Neuron (in vitro differentiated cells): Measurements from ENCODE around the gene VSX1.

Source experiments
- H2AFZ ChIP-seq: one replicate; pipeline ENCODE4 v1.6.1; 2013; ENCODE audit warnings: low read depth, mild to moderate bottlenecking, inconsistent platforms, low read length, moderate library complexity
- H3K27me3 ChIP-seq: one replicate; pipeline ENCODE4 v1.6.1; 2013; ENCODE audit warnings: low read length; ENCODE audit not compliant: insufficient read depth
- H3K36me3 ChIP-seq: one replicate; pipeline ENCODE4 v1.6.1; 2013; ENCODE audit warnings: low read length; ENCODE audit not compliant: insufficient read depth
- H3K4me1 ChIP-seq: one replicate; pipeline ENCODE4 v1.6.1; 2013; ENCODE audit warnings: low read length; ENCODE audit not compliant: insufficient read depth
- H3K4me3 ChIP-seq: 2 replicates; pipeline ENCODE4 v1.5.1; 2013; ENCODE audit warnings: mild to moderate bottlenecking, low read length, moderate library complexity
- H3K9me3 ChIP-seq: one replicate; pipeline ENCODE4 v1.6.1; 2013; ENCODE audit warnings: low read length

Gene VSX1

DNA sequence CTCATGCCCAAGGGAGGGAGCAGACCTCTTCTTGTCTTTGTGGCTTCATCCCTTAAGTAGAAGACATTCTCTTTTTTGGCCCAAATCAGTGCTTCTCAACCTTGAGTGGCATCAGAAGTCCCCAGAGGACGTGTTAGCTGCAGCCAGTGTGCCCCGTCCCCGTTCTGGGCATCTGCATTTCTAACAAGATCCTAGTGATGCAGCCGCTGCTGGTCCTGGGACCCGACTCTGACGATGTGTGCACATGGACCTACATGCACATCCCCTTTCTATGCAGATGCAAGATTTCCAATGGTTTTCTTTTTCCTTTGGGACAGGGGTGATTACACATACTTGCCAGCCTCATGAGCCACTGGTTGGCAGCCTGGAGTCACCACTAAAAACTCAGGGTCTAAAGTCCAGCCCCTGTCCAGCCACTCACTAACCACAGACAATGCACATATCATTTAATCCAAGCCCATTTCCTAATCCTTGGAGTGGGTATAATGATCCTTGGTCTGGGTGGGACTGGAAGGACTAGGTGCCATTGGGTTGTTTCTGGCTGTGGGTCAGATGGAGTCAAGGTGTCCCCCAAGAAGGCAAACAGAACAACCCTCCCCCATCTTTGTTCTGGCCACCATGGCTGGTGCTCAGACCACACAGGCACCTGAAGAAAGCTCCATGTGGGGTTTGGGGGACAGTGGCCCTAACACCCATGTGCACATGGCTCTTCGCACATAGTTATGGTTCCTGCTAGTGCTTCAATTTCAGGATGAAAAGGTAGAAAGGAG is 30.4 kb downstream of the VSX1 start:
- peaks cover 2% of the 10 kb centered on the region for H3K9me3 ChIP-seq
- no peak overlapping the region for H2AFZ ChIP-seq
- H3K4me1 ChIP-seq, result peaks cover 13% of the 10 kb centered on the region
- peaks cover 41% of the 10 kb centered on the region for H3K27me3 ChIP-seq
- H3K4me3 ChIP-seq, result no peak overlapping the region
- H3K36me3 ChIP-seq, result no peaks in the 10 kb centered on the region

DNA sequence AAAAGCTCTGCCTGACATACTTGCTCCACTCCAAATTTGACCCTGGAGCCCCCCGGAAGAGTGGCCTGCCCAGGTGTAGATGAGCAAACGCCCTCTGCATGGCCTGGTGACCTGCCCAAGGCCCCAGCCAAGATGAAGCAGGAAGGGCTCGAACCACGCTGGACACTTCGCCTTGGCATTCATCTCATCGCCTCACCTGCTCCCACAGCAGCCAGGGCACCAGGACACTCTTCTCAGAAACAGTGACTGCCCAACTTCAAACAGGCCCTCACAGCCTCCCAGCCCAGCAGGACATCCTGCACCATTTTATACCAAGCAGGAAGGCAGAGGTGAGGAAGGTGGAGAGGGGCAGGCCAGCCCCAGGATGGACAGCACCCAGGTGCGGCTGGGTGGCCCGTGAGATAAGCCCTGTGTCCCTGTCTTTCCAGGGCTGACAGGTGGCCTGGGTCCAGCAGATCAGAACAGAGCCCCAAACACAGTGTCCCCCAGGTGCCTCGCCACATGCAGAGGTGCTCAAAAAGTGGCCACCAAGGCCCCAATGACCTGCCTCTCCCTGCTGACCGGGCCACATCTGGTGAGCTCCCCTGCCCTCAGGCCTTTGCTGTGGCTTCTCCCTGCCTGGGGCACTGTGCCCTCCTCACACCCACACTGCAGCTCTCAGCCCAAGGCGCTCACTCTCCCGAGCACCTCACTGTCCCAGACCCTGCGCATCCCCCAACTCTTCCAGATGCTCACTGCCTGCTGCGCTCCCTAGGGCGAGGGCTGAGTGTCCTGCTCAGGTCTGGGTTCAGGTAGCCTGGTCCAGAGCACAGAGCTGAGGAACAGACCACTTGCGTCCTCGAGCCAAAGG is 31.2 kb downstream of the VSX1 start:
- no peaks in the 10 kb centered on the region for H3K36me3 ChIP-seq
- peaks cover 13% of the 10 kb centered on the region for H3K4me1 ChIP-seq
- H3K9me3 ChIP-seq, result peaks cover 2% of the 10 kb centered on the region
- H2AFZ ChIP-seq, result no peak overlapping the region
- H3K27me3 ChIP-seq, result peaks cover 36% of the 10 kb centered on the region
- H3K4me3 ChIP-seq, result no peak overlapping the region

DNA sequence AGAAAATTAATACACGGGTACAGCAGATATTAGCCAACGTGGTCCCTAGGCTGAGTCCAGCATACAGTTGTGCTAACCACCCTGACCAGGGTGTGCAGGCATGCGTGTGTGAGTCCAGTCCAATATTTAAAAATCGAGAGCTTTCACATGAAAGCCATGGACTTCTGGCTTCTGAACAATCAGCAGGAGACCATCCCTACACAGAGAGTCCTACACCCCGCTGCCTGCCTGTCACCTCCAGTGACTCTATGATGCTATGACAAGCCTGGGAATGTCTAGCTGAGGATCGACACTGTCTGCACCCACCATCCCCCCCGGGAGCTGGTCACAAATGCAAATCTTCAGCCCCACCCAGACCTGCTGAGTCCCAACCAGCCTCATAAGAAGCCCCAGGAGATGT is 31.9 kb downstream of the VSX1 start:
- Histone ChIP-seq H3K4me1 (peaks cover 13% of the 10 kb centered on the region), H3K36me3 (no peaks in the 10 kb centered on the region), H3K9me3 (peaks cover 2% of the 10 kb centered on the region), H3K4me3 (no peak overlapping the region), H3K27me3 (peaks cover 37% of the 10 kb centered on the region), H2AFZ (no peak overlapping the region)

DNA sequence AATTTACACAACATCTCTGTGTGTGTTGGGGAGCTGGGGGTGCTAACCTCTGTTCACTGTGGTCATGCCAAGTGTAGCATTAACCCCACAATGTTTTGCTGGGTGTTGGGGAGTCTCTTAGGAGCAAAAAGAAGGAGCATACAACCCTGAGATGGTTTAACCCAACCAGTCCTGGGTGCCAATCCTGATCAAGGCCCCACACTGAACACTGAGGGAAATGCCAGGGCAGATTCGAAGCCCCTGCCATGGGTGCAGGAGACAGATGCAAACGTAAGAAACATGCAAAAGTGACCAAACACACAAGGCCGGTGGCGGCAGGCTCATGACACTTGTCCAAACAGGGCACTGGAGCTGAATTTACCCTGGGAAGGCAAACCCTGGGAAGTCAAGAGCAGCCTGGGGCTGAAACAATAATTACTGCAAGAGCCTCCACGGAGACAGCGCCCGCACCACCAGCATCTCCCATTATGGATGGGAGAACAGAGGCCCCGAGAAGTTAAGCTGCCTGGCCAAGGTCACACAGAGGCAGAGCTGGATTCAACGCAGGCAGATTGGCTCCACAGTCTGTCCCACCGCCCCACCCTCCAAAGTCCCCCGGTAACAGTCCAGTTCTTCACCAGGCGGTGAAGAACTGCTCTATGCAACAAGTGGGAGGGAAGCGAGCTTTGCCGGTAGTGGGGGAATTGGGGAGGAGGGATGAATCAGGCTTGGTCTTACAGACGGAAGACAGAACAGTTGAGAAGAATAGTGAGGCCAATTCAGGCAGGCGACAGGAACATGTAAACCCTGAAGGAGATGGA is 32.5 kb downstream of the VSX1 start:
- Histone ChIP-seq H3K9me3 (peaks cover 2% of the 10 kb centered on the region), H3K36me3 (no peaks in the 10 kb centered on the region), H3K4me3 (no peak overlapping the region), H2AFZ (no peak overlapping the region), H3K27me3 (peaks cover 31% of the 10 kb centered on the region), H3K4me1 (peaks cover 11% of the 10 kb centered on the region)

DNA sequence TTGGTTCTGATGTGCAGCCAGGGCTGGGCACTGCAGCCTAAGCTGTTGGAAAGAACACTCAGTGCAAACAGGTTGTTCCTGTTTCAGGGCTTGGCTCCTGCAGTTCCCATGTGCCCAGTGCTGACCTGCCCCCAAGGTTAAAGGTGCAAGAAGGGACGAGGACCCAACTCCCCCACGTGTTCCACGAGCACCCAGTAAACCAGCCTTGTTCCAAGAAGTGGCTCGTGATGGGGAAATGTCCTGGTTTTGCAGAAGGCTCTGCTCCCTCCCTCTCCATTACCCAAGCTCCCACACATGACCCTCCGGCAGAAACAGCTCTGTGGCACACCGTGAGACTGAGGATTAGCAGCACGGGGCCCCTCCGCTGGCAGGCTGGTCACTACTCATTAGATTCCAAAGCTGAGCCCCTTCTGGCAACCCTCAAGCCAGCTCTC is 33.4 kb downstream of the VSX1 start:
- no peak overlapping the region for H3K4me3 ChIP-seq
- peaks cover 2% of the 10 kb centered on the region for H3K4me1 ChIP-seq
- peaks cover 30% of the 10 kb centered on the region for H3K27me3 ChIP-seq
- no peak overlapping the region for H2AFZ ChIP-seq
- no peaks in the 10 kb centered on the region for H3K36me3 ChIP-seq
- peaks cover 2% of the 10 kb centered on the region for H3K9me3 ChIP-seq

DNA sequence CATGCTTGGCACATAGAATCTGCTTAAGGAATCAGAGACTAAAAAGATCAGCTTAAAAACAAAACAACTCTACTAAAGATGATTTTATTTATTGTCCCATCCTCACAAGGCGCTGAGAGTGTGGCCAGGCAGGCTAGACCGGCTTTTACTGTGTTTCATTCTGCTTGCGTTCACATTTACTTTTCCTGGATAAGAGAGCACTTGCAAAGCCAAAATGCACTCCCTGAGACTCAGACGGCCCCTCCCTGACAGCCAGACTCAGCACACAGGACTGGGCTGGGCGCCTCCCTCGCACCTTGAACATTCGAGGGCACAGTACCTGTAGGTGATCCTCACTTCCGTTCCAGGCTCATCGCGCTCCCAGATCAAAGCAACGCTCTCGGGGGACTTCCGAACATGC is 34.2 kb downstream of the VSX1 start:
- no peaks in the 10 kb centered on the region for H3K36me3 ChIP-seq
- no peak overlapping the region for H3K4me3 ChIP-seq
- H3K4me1 ChIP-seq, result no peaks in the 10 kb centered on the region
- no peak overlapping the region for H2AFZ ChIP-seq
- peaks cover 2% of the 10 kb centered on the region for H3K9me3 ChIP-seq
- peaks cover 30% of the 10 kb centered on the region for H3K27me3 ChIP-seq

DNA sequence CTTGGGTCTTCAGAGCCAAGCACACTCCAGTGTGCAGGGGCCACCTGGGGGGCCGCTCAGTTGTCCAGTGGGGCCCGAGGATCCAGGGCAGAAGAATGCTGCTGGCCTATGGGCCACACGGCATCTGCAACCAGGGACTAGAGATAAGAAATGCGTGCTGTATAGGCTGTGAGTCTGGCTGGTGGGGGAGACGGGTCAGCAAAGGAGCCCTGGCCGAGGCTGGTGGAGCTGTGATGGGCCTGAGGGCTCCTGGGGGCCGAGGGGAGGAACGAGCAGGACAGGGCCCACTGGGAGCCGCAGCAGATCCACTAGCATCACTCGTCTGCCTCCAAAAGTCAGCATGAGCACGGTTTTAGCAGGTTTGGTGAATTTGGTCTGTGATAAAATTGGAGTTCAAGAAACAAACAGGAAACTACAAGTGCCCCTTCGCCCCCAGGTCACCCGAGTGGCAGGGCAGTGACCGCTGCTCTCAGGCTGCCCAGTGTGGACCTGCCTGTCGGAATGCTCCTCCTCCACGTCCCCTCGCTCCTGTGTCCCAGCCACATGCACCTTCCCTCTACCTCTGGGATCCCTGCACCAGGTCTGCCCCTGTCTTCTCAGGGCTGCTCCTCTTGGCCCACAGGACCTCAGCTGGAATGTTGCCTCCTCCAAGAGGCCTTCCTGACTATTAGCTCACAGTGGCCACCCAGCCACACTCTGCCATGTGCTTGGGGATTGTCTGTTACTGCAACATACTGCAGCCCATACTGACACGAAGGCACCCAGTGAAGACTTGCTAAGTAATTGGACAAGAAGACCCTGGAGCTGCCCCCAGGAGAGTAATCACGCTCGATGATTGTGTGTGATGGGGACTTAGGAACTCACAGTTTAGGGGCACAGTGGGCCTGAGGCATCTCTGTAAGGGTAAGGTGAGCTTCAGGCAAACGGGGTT is 34.9 kb downstream of the VSX1 start:
- Histone ChIP-seq H3K36me3 (no peaks in the 10 kb centered on the region), H3K9me3 (peaks cover 2% of the 10 kb centered on the region), H3K4me3 (no peak overlapping the region), H3K27me3 (peaks cover 30% of the 10 kb centered on the region), H2AFZ (no peak overlapping the region), H3K4me1 (no peaks in the 10 kb centered on the region)

DNA sequence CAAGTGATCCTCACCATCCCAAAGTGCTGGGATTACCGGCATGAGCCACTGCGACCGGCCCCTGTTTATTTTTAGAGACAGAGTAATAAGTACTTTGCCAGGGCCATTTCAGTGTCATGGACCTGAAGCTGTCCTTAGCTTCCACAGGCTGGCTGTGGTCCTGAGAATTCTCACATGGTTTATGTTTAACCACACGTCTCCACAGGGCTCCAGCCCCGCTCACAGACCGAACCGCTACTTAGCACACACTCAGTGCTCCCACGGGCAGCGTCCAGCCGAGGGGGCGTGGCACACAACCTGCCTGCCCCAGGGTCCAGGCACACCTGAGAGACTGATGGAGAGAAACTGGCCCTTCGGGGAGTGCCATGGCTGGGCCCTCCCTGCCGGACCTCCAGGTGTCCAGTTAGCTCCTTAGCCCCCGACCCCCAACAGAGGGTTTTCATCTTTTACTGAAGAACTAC is 35.7 kb downstream of the VSX1 start:
- Histone ChIP-seq H3K9me3 (peaks cover 2% of the 10 kb centered on the region), H3K4me3 (no peak overlapping the region), H3K27me3 (peaks cover 24% of the 10 kb centered on the region), H2AFZ (no peak overlapping the region), H3K36me3 (no peaks in the 10 kb centered on the region), H3K4me1 (no peaks in the 10 kb centered on the region)

DNA sequence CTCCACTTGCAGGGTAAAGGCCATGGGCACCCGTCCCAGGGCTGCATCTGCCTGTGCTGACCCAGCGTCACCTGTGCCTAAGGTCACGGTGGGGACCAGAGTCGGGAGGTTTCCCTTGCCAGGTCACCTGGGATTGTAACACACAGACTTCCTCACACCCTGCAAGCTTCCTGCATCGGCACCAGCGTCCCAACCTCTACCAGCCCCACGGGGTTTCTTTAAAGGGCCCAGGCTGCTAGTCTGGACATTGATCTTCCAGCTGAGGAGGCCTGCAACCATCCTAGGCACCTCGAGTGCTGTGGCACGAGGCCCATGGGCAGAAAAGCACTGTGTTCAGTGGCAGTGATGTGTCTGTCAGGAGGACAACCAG is 36.6 kb downstream of the VSX1 start:
- Histone ChIP-seq H2AFZ (no peak overlapping the region), H3K4me3 (no peak overlapping the region), H3K27me3 (peaks cover 15% of the 10 kb centered on the region), H3K4me1 (no peaks in the 10 kb centered on the region), H3K9me3 (peaks cover 2% of the 10 kb centered on the region), H3K36me3 (no peaks in the 10 kb centered on the region)

DNA sequence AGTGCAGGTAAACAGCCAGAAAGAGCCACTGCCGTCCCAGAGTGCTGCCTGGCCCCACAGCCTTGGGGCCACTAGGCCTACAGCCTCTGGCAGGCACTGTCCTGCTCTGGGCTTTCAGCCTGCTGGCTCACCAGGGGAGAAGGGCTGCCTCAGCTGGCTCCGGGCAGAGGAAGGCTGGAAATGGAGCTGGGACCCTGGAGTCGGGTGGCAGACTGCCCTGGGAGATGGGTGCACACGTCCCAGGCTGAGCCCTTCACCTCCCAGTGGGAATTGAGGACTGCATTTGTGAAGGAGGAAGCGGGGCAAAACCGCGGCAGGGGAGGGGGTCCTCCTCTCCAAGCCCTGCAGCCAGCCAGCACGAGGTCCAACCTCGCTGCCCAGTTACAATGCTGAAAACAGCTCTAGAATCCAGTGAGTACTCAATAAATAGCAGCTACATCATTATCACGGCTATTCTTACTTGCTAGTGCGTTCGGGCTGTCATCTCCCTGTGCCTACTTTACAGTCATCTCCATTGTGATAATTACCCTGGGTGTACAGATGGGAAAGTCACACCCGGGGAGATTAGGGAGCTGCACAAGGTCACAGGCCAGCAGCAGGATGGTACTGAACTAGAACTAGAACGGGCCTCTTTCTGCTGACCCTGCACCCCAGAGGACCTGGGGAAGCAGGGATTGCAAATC is 37.1 kb downstream of the VSX1 start:
- peaks cover 15% of the 10 kb centered on the region for H3K27me3 ChIP-seq
- H3K4me3 ChIP-seq, result no peak overlapping the region
- H3K36me3 ChIP-seq, result no peaks in the 10 kb centered on the region
- H2AFZ ChIP-seq, result no peak overlapping the region
- H3K4me1 ChIP-seq, result peaks cover under 1% of the 10 kb centered on the region
- peaks cover 2% of the 10 kb centered on the region for H3K9me3 ChIP-seq

DNA sequence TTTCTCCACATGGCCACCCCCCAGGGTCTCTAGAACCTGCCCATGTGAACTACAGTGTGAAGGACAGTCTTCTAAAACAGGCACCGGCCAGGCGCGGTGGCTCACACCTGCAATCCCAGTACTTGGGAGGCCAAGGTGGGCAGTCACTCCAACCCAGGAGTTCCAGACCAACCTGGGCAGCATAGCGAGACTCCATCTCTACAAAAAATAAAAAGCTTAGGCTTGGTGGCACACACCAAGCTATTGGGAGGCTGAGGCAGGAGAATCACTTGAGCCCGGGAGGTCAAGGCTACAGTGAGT is 37.7 kb downstream of the VSX1 start:
- peaks cover 6% of the 10 kb centered on the region for H3K4me1 ChIP-seq
- H3K9me3 ChIP-seq, result peaks cover 2% of the 10 kb centered on the region
- H2AFZ ChIP-seq, result no peak overlapping the region
- no peaks in the 10 kb centered on the region for H3K36me3 ChIP-seq
- H3K27me3 ChIP-seq, result peaks cover 14% of the 10 kb centered on the region
- H3K4me3 ChIP-seq, result no peak overlapping the region
